ENCODE measurements around the gene AMIGO3.

DNA sequence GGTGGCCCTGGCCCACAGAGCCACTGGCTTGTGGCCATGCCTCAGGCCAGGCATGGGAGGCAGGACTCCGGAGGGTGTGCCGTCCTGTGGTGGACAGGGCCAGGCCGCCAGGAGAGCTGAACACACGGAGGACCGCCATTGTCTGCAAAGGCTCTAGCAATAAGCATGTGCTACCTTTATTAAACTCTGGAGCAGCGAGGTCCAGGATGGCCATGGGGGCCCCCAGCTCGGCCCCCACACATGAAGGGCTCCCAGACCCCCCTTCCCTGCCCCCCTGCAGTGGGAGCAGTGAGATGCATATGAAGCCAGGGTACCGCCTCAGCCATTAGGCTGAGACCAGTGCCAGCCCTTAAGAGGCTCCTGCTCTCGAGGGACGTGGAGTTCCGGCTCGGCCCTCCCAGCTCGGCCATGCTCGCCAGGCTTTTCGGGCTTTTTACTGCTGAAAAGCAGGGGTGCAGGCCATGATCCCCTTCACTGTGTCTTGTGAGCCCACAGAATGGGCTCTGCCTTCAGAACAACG, 2.7 kb downstream of the AMIGO3 start:
- TF ChIP-seq, protein P1, sequence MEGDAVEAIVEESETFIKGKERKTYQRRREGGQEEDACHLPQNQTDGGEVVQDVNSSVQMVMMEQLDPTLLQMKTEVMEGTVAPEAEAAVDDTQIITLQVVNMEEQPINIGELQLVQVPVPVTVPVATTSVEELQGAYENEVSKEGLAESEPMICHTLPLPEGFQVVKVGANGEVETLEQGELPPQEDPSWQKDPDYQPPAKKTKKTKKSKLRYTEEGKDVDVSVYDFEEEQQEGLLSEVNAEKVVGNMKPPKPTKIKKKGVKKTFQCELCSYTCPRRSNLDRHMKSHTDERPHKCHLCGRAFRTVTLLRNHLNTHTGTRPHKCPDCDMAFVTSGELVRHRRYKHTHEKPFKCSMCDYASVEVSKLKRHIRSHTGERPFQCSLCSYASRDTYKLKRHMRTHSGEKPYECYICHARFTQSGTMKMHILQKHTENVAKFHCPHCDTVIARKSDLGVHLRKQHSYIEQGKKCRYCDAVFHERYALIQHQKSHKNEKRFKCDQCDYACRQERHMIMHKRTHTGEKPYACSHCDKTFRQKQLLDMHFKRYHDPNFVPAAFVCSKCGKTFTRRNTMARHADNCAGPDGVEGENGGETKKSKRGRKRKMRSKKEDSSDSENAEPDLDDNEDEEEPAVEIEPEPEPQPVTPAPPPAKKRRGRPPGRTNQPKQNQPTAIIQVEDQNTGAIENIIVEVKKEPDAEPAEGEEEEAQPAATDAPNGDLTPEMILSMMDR (conservative IDR thresholded peaks at IDR 0.05 in 1 of 2, IDR thresholded peaks at IDR 0.05 in 1 of 2; ENCODE audit: extremely low read depth in 1 of 2, insufficient read depth in 1 of 2, low read depth in 1 of 2, low read length in 2 of 2): no peak
- TF ChIP-seq EZH2 (IDR thresholded peaks at IDR 0.05; ENCODE audit: borderline replicate concordance, low read length): no peak
